Calu3 (cell line): ENCODE results near the gene PTPRF. TPM values are rescaled to one million over a fixed set of nuclear protein-coding genes. Genes with fewer than 3 reads are reported as not detected.

Experiments
- BruUV-seq: library from RNA; stranded (reverse); fragments of 400-500 nt; replicated peaks from 2 replicates; lab custom pipeline; 2021; lab: Mats Ljungman, UMichigan
- CTCF ChIA-PET: fragments of 300-600 bp; sonication (Branson Sonifier 250); formaldehyde crosslinking; loops from one replicate; lab custom pipeline; 2022; ENCODE audit warnings: antibody characterized with exemption; lab: Charles Lee
- DNase-seq: peaks from one replicate; pipeline ENCODE4 v3.0.0; 2022
- H3K27ac Mint-ChIP-seq: one replicate; pipeline ENCODE4 v1.8.0; 2022; ENCODE audit warnings: mixed read lengths; ENCODE audit not compliant: unreplicated experiment
- H3K27me3 Mint-ChIP-seq: one replicate; pipeline ENCODE4 v1.8.0; 2022; ENCODE audit warnings: mixed read lengths; ENCODE audit not compliant: unreplicated experiment
- H3K36me3 Mint-ChIP-seq: one replicate; pipeline ENCODE4 v1.8.0; 2022; ENCODE audit warnings: mild to moderate bottlenecking, moderate library complexity, mixed read lengths; ENCODE audit not compliant: insufficient read depth, unreplicated experiment
- H3K4me1 Mint-ChIP-seq: one replicate; pipeline ENCODE4 v1.8.0; 2022; ENCODE audit warnings: mild to moderate bottlenecking, low read depth, mixed read lengths; ENCODE audit not compliant: unreplicated experiment
- H3K4me3 Mint-ChIP-seq: one replicate; pipeline ENCODE4 v1.8.0; 2022; ENCODE audit warnings: mild to moderate bottlenecking, low read depth, moderate library complexity, mixed read lengths; ENCODE audit not compliant: unreplicated experiment
- H3K9me3 Mint-ChIP-seq: one replicate; pipeline ENCODE4 v1.8.0; 2022; ENCODE audit warnings: low read depth, mixed read lengths; ENCODE audit not compliant: unreplicated experiment
- intact Hi-C: fragments of 100-400 bp; cut with micrococcal nuclease; formaldehyde crosslinking; loops from one replicate; pipeline ENCODE4 v1.10.0; 2022; ENCODE audit not compliant: unreplicated experiment
- total RNA-seq: library from RNA; stranded (reverse); gene quantifications from 2 replicates; pipeline ENCODE4 v1.2.3, GENCODE V29; 2022
- TF ChIP-seq, protein P1 (sequence below): fragments of 200-600 bp; IDR thresholded peaks from one replicate; pipeline ENCODE4 v1.8.0; 2022; ENCODE audit warnings: antibody characterized with exemption; ENCODE audit not compliant: unreplicated experiment

PTPRF gene
- total RNA-seq, 1 experiment from 2014 or later = 318 TPM

DNA sequence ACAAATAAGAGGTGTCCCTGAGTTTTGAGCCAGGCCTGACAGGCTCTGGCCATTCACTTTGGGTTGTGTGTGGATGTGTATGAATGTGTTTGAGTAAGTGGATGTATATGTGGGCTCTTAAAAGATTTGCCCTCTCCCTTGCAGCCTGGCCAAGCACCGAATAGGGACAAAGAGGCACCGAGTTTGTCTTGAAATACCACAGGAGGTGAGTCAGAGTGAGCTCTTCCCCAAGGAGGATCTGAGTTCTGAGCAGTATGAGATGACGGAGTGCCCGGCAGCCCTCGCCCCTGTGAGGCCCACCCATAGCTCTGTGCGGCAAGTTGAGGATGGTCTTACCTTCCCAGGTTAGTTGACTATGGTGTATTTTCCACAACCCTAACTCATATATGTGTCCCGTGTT, 138.3 kb downstream of the PTPRF start:
- intact Hi-C loops = no loop called here
- CTCF ChIA-PET = no interaction called here

DNA sequence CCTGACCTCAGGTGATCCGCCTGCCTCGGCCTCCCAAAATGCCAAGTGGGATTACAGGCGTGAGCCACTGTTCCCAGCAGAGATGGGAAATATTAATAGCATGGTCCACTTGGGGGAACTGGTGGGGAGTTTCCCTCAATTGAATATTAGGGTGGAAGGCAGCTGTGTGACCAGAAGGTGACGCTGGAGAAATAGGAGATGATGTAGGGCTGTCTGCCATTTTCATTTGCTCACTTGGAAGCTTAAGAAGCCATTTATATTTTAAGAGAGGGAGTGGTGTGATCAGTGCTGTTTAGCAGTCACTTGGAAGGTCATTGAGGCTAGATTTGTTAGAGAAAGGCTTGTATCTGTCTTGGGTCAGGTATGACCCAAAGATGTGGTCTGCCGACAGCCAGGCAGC, 139.2 kb downstream of the PTPRF start:
- CTCF ChIA-PET = interaction anchor here (0.7 kb wide), 1 partner anchor 24 kb away, joined by 3 read pairs; no protein-coding TSS in a partner anchor
- intact Hi-C loops = no loop called here
- Mint-ChIP-seq H3K9me3 (no peaks in the 10 kb centered on the region), H3K27ac (no peak overlapping the region), H3K4me1 (no peaks in the 10 kb centered on the region), H3K36me3 (peaks cover 78% of the 10 kb centered on the region), H3K27me3 (no peaks in the 10 kb centered on the region), H3K4me3 (no peak overlapping the region)
- TF ChIP-seq, protein P1, sequence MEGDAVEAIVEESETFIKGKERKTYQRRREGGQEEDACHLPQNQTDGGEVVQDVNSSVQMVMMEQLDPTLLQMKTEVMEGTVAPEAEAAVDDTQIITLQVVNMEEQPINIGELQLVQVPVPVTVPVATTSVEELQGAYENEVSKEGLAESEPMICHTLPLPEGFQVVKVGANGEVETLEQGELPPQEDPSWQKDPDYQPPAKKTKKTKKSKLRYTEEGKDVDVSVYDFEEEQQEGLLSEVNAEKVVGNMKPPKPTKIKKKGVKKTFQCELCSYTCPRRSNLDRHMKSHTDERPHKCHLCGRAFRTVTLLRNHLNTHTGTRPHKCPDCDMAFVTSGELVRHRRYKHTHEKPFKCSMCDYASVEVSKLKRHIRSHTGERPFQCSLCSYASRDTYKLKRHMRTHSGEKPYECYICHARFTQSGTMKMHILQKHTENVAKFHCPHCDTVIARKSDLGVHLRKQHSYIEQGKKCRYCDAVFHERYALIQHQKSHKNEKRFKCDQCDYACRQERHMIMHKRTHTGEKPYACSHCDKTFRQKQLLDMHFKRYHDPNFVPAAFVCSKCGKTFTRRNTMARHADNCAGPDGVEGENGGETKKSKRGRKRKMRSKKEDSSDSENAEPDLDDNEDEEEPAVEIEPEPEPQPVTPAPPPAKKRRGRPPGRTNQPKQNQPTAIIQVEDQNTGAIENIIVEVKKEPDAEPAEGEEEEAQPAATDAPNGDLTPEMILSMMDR = no peak
- DNase-seq = no peak
- BruUV-seq = no TSS peak

More for the DNA sequence above, 138.3 kb downstream of the PTPRF start:
- Mint-ChIP-seq H3K36me3 (peaks cover 81% of the 10 kb centered on the region), H3K4me1 (no peaks in the 10 kb centered on the region), H3K27ac (peak overlapping the region; percentile 52), H3K4me3 (no peak overlapping the region), H3K27me3 (no peaks in the 10 kb centered on the region), H3K9me3 (no peaks in the 10 kb centered on the region)
- BruUV-seq = no TSS peak
- DNase-seq = no peak
- TF ChIP-seq, protein P1 = no peak

DNA sequence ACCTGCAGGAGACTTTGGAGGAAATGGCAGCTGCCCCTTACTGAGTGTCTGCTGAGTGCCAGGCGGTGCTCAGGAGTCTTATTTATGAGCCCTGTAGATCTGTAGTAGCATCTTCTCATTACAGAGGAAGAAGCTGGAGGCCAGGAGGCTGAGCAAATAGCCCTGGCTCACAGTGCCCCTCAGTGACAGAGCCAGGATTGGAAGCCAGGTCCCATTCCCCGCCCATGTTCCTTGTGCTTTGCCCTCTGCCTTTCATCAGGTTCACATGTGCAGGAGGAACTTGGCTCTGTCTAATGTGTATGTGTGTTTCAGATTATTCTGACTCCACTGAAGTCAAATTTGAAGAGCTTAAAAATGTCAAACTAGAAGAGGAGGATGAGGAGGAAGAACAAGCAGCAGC, 140.5 kb downstream of the PTPRF start:
- intact Hi-C loops = no loop called here
- DNase-seq = no peak
- TF ChIP-seq, protein P1 = no peak
- CTCF ChIA-PET = no interaction called here
- Mint-ChIP-seq H3K9me3 (no peaks in the 10 kb centered on the region), H3K4me3 (no peak overlapping the region), H3K27ac (no peak overlapping the region), H3K36me3 (peaks cover 80% of the 10 kb centered on the region), H3K27me3 (no peaks in the 10 kb centered on the region), H3K4me1 (no peaks in the 10 kb centered on the region)
- BruUV-seq = no TSS peak

DNA sequence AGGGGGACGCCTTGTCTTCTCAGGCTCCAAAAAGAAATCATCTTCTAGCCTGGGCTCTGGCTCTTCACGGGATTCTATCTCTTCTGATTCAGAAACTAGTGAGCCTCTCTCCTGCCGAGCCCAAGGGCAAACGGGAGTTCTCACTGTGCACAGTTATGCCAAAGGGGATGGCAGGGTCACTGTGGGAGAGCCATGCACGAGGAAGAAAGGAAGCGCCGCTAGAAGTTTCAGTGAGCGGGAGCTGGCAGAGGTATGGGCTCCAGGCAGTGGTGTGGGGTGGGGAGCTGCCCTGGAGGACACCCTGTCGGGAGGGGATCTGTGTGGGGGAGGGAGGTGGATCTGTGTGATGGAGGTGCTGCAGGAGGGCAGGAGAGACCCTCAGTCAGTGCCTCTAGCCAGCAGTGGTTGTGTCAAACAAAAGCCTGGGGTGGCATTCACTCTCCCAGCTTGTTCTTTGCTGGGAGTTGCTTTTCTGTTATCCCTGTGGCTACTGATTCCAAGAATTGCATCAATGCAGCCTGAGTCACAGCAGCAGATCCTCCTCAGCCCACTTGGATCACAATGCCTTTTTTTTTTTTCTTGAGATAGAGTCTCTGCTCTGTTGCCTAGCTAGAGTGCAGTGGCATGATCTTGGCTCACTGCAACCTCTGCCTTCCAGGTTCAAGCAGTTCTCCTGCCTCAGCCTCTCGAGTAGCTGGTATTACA, 141.1 kb downstream of the PTPRF start:
- Mint-ChIP-seq H3K9me3 (no peaks in the 10 kb centered on the region), H3K27me3 (no peaks in the 10 kb centered on the region), H3K27ac (no peak overlapping the region), H3K36me3 (peaks cover 78% of the 10 kb centered on the region), H3K4me3 (no peak overlapping the region), H3K4me1 (no peaks in the 10 kb centered on the region)
- DNase-seq = no peak
- TF ChIP-seq, protein P1 = no peak
- intact Hi-C loops = no loop called here
- CTCF ChIA-PET = no interaction called here
- BruUV-seq = no TSS peak
